Astrocyte (in vitro differentiated cells and primary cell): ENCODE results near the gene CCL5. TPM values are rescaled to one million over a fixed set of nuclear protein-coding genes. Genes with fewer than 3 reads are reported as not detected.

Experiments
- DNase-seq: peaks from one replicate; pipeline ENCODE4 v3.0.0-alpha.2; 2010; ENCODE audit warnings: low read depth
- FAIRE-seq: peaks from 2 replicates; lab custom pipeline; 2011; peaks lifted over from hg19 to GRCh38; lab: Jason Lieb, UNC
- H2AFZ ChIP-seq: 2 replicates; pipeline ENCODE4 v1.6.0; 2012; ENCODE audit warnings: low read depth, low read length, inconsistent platforms
- H3K27ac ChIP-seq: 2 replicates; pipeline ENCODE4 v1.5.1; 2011; ENCODE audit warnings: low read depth, low read length, inconsistent platforms
- H3K27me3 ChIP-seq: 2 replicates; pipeline ENCODE4 v1.6.0; 2011; ENCODE audit warnings: low read length, inconsistent platforms; ENCODE audit not compliant: insufficient read depth
- H3K36me3 ChIP-seq: 2 replicates; pipeline ENCODE4 v1.5.1; 2011; ENCODE audit warnings: low read length, inconsistent platforms; ENCODE audit not compliant: insufficient read depth
- H3K4me1 ChIP-seq: 2 replicates; pipeline ENCODE4 v1.5.1; 2011; ENCODE audit warnings: low read length, inconsistent platforms; ENCODE audit not compliant: insufficient read depth
- H3K4me2 ChIP-seq: 2 replicates; pipeline ENCODE4 v1.6.0; 2012; ENCODE audit warnings: low read length, inconsistent platforms
- H3K4me3 ChIP-seq: 2 replicates; pipeline ENCODE4 v1.5.1; 2011; ENCODE audit warnings: low read depth, mild to moderate bottlenecking, low read length, inconsistent platforms; ENCODE audit not compliant: insufficient read depth
- H3K79me2 ChIP-seq: 2 replicates; pipeline ENCODE4 v1.6.0; 2012; ENCODE audit warnings: mild to moderate bottlenecking, low read length, inconsistent platforms; ENCODE audit not compliant: insufficient read depth
- H3K9ac ChIP-seq: 2 replicates; pipeline ENCODE4 v1.6.0; 2012; ENCODE audit warnings: mild to moderate bottlenecking, low read length, inconsistent platforms
- H3K9me3 ChIP-seq: 2 replicates; pipeline ENCODE4 v1.5.1; 2012; ENCODE audit warnings: low read depth, mild to moderate bottlenecking, low read length, inconsistent platforms; ENCODE audit not compliant: insufficient read depth
- H4K20me1 ChIP-seq: 2 replicates; pipeline ENCODE4 v1.6.0; 2012; ENCODE audit warnings: low read length, inconsistent platforms; ENCODE audit not compliant: insufficient read depth
- H3K27ac Mint-ChIP-seq: one replicate; pipeline ENCODE4 v1.8.0; 2021; ENCODE audit warnings: mild to moderate bottlenecking, mixed read lengths; ENCODE audit not compliant: unreplicated experiment
- H3K27me3 Mint-ChIP-seq: one replicate; pipeline ENCODE4 v1.8.0; 2021; ENCODE audit warnings: low read depth, mixed read lengths; ENCODE audit not compliant: unreplicated experiment
- H3K36me3 Mint-ChIP-seq: one replicate; pipeline ENCODE4 v1.8.0; 2021; ENCODE audit warnings: low read depth, mixed read lengths; ENCODE audit not compliant: unreplicated experiment
- H3K4me1 Mint-ChIP-seq: one replicate; pipeline ENCODE4 v1.8.0; 2021; ENCODE audit warnings: low read depth, mixed read lengths; ENCODE audit not compliant: unreplicated experiment
- H3K4me3 Mint-ChIP-seq: one replicate; pipeline ENCODE4 v1.8.0; 2021; ENCODE audit warnings: mild to moderate bottlenecking, moderate library complexity, mixed read lengths; ENCODE audit not compliant: unreplicated experiment
- H3K9me3 Mint-ChIP-seq: one replicate; pipeline ENCODE4 v1.8.0; 2021; ENCODE audit warnings: mild to moderate bottlenecking, mixed read lengths; ENCODE audit not compliant: unreplicated experiment
- EZH2 ChIP-seq: IDR thresholded peaks from 2 replicates; pipeline ENCODE4 v1.6.1; 2012; ENCODE audit warnings: mild to moderate bottlenecking, low read length, inconsistent platforms; ENCODE audit not compliant: insufficient read depth
- total RNA-seq: library from RNA; stranded (reverse); gene quantifications from 2 replicates; pipeline ENCODE4 v1.2.1, GENCODE V29; 2021
- TF ChIP-seq, protein P1 (sequence below): IDR thresholded peaks from 2 replicates; pipeline ENCODE4 v1.5.1; 2011; ENCODE audit warnings: low read depth, mild to moderate bottlenecking, inconsistent platforms, low read length, moderate library complexity; ENCODE audit not compliant: insufficient read depth

Gene CCL5
- total RNA-seq, 1 donor from 2014 or later: 71.3 TPM

DNA sequence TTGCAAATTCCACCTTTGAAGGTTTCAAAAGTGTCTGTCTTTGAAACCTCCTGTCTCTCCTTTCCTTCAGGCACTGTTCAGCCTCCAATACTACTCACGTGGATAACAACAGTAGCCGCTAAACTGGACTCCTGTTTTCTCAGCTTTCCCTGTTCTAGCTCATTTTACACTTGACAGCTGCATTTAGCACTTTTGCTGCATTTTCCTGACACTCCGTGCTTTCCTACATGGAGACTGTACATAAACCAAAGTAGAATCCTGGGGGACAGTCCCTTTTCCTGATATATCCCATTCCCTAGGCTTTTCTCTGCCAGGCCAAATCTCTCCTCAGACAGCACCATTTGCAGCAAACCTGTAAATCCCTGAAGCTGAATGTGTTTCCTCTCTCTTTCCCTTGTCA, 3.6 kb downstream of the CCL5 start:
- Mint-ChIP-seq H3K4me3 (no peak overlapping the region), H3K27me3 (no peaks in the 10 kb centered on the region), H3K36me3 (no peaks in the 10 kb centered on the region), H3K9me3 (no peaks in the 10 kb centered on the region), H3K4me1 (peaks cover 12% of the 10 kb centered on the region), H3K27ac (no peak overlapping the region)
- DNase-seq (no peak), FAIRE-seq (no peak)
- Histone ChIP-seq H3K36me3 (no peaks in the 10 kb centered on the region), H3K4me1 (no peaks in the 10 kb centered on the region), H2AFZ (no peak overlapping the region), H3K4me3 (no peak overlapping the region), H3K9me3 (no peaks in the 10 kb centered on the region), H3K79me2 (no peaks in the 10 kb centered on the region), H3K4me2 (no peak overlapping the region), H3K9ac (no peak overlapping the region), H3K27ac (no peak overlapping the region), H3K27me3 (no peaks in the 10 kb centered on the region), H4K20me1 (no peaks in the 10 kb centered on the region)
- TF ChIP-seq EZH2: no peak
- TF ChIP-seq, protein P1, sequence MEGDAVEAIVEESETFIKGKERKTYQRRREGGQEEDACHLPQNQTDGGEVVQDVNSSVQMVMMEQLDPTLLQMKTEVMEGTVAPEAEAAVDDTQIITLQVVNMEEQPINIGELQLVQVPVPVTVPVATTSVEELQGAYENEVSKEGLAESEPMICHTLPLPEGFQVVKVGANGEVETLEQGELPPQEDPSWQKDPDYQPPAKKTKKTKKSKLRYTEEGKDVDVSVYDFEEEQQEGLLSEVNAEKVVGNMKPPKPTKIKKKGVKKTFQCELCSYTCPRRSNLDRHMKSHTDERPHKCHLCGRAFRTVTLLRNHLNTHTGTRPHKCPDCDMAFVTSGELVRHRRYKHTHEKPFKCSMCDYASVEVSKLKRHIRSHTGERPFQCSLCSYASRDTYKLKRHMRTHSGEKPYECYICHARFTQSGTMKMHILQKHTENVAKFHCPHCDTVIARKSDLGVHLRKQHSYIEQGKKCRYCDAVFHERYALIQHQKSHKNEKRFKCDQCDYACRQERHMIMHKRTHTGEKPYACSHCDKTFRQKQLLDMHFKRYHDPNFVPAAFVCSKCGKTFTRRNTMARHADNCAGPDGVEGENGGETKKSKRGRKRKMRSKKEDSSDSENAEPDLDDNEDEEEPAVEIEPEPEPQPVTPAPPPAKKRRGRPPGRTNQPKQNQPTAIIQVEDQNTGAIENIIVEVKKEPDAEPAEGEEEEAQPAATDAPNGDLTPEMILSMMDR: no peak

DNA sequence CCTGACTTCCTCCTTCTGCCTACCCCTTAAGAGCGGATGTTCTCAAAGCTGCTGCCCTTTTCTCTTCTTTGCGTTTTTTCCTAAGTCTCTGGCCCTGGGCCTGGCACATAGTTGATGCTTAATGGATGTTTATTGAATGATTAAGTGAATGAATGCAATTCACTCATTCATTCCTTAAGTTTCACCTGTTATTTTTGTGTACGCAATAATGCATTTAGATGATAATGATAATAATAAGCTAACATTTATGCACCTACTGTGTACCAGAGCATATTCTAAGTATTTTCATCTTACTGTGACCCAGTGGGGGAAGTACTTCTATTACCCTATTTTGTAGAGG, 4.4 kb downstream of the CCL5 start:
- DNase-seq (no peak), FAIRE-seq (no peak)
- H3K4me1 Mint-ChIP-seq: peaks cover 12% of the 10 kb centered on the region
- no peaks in the 10 kb centered on the region for H3K27me3 ChIP-seq
- no peaks in the 10 kb centered on the region for H3K9me3 ChIP-seq
- H4K20me1 ChIP-seq: no peaks in the 10 kb centered on the region
- H3K27ac ChIP-seq: no peak overlapping the region
- H2AFZ ChIP-seq: no peak overlapping the region
- H3K9me3 Mint-ChIP-seq: no peaks in the 10 kb centered on the region
- no peaks in the 10 kb centered on the region for H3K4me1 ChIP-seq
- no peak overlapping the region for H3K27ac Mint-ChIP-seq
- no peaks in the 10 kb centered on the region for H3K27me3 Mint-ChIP-seq
- TF ChIP-seq, protein P1: no peak
- TF ChIP-seq EZH2: no peak
- H3K4me2 ChIP-seq: no peak overlapping the region
- H3K36me3 ChIP-seq: no peaks in the 10 kb centered on the region
- no peaks in the 10 kb centered on the region for H3K36me3 Mint-ChIP-seq
- H3K4me3 Mint-ChIP-seq: no peak overlapping the region
- no peaks in the 10 kb centered on the region for H3K79me2 ChIP-seq
- no peak overlapping the region for H3K4me3 ChIP-seq
- no peak overlapping the region for H3K9ac ChIP-seq

DNA sequence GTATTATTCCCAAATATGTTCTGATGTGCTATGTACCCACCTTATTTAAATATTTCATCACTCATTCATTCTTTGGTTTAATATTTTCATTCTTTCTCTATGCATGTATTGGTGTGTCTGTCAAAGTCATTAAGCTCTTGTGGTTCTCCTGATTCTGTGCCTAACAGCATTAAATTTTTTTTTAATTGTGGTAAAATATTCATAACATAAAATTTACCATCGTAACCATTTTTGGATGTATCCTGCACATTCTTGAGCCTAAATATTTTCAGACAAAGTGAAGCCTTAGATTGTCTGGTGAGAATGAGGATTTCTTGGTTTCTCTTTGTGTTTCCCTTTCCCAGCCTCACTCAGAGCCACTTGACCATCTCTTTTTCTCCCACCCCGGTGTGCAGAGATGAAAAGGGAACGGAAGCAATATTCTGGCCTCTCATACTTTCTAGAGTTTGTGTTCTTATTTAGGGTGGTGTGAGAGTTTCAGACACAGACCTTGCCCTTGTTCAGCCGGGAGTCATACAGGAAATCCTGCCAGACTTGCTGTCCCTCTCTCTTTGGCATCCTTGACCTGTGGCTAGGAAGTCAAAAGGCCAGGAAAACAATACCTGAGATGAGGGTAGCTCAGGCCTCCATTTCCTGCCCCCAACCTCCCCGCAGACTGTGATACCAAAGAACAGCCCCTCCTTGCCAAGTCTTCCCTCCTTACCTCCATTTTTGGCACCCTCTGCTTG, 4.9 kb downstream of the CCL5 start:
- H3K9me3 Mint-ChIP-seq: no peaks in the 10 kb centered on the region
- H4K20me1 ChIP-seq: no peaks in the 10 kb centered on the region
- TF ChIP-seq, protein P1: no peak
- TF ChIP-seq EZH2: no peak
- no peaks in the 10 kb centered on the region for H3K36me3 ChIP-seq
- H3K4me2 ChIP-seq: no peak overlapping the region
- no peak overlapping the region for H3K9ac ChIP-seq
- no peak for DNase-seq
- H3K27ac ChIP-seq: no peak overlapping the region
- no peaks in the 10 kb centered on the region for H3K4me1 ChIP-seq
- H3K4me3 ChIP-seq: no peak overlapping the region
- no peak overlapping the region for H3K27ac Mint-ChIP-seq
- H3K9me3 ChIP-seq: no peaks in the 10 kb centered on the region
- no peaks in the 10 kb centered on the region for H3K36me3 Mint-ChIP-seq
- no peaks in the 10 kb centered on the region for H3K27me3 ChIP-seq
- H3K4me3 Mint-ChIP-seq: no peak overlapping the region
- no peaks in the 10 kb centered on the region for H3K27me3 Mint-ChIP-seq
- no peak overlapping the region for H2AFZ ChIP-seq
- no peaks in the 10 kb centered on the region for H3K79me2 ChIP-seq
- peaks cover 12% of the 10 kb centered on the region for H3K4me1 Mint-ChIP-seq
- FAIRE-seq: no peak
